Keratinocyte (primary cell): ENCODE data around the gene CDH16. TPM values are rescaled to one million over a fixed set of nuclear protein-coding genes. Genes with fewer than 3 reads are reported as not detected.
"Not testable (repeated sequence)": the region's sequence is repeated elsewhere in the genome, so short reads cannot be mapped to it uniquely, and the experiment has no call there.

Source experiments
- DNase-seq: peaks from one replicate; pipeline ENCODE4 v3.0.0-alpha.2; 2011; ENCODE audit warnings: low read depth, missing footprints, low spot score
- FAIRE-seq: peaks from 2 replicates; lab custom pipeline; 2011; peaks lifted over from hg19 to GRCh38; lab: Jason Lieb, UNC
- H2AFZ ChIP-seq: 2 replicates; pipeline ENCODE4 v1.6.0; 2012; ENCODE audit warnings: low read length, control low read depth, inconsistent platforms; ENCODE audit not compliant: control insufficient read depth
- H3K27ac ChIP-seq: 2 replicates; pipeline ENCODE4 v1.5.1; 2011; ENCODE audit warnings: low read length; ENCODE audit not compliant: control insufficient read depth, insufficient read depth
- H3K27me3 ChIP-seq: 3 replicates; pipeline ENCODE4 v1.6.0; 2011; ENCODE audit warnings: low read length; ENCODE audit not compliant: control insufficient read depth, insufficient read depth; ENCODE audit errors: extremely low read depth
- H3K36me3 ChIP-seq, 2 experiments: 2 replicates in 1 of 2; 3 replicates in 1 of 2; pipeline ENCODE4 v1.5.1; 2011; ENCODE audit warnings: low read length in 2 of 2, mild to moderate bottlenecking in 1 of 2; ENCODE audit not compliant: control insufficient read depth in 2 of 2, insufficient read depth in 2 of 2; ENCODE audit errors: extremely low read depth in 1 of 2
- H3K4me1 ChIP-seq: 3 replicates; pipeline ENCODE4 v1.5.1; 2011; ENCODE audit warnings: low read length; ENCODE audit not compliant: control insufficient read depth, insufficient read depth; ENCODE audit errors: extremely low read depth
- H3K4me2 ChIP-seq: 3 replicates; pipeline ENCODE4 v1.6.0; 2011; ENCODE audit warnings: low read depth, low read length; ENCODE audit not compliant: control insufficient read depth, insufficient read depth; ENCODE audit errors: extremely low read depth
- H3K4me3 ChIP-seq, 3 experiments: fragments of 200-600 bp in 1 of 3; sonication (generic) in 1 of 3; 2 replicates in 2 of 3; 3 replicates in 1 of 3; pipeline ENCODE4 v1.5.1; 2011 to 2016; ENCODE audit warnings: low read length in 3 of 3, mild to moderate bottlenecking in 3 of 3, control low read depth in 2 of 3, inconsistent platforms in 1 of 3, low read depth in 1 of 3, mixed read lengths in 1 of 3, mixed run types in 1 of 3, moderate library complexity in 1 of 3; ENCODE audit not compliant: control insufficient read depth in 2 of 3, insufficient read depth in 2 of 3; ENCODE audit errors: extremely low read depth in 1 of 3
- H3K79me2 ChIP-seq: 2 replicates; pipeline ENCODE4 v1.6.0; 2012; ENCODE audit warnings: low read length; ENCODE audit not compliant: control insufficient read depth, insufficient read depth
- H3K9ac ChIP-seq: 3 replicates; pipeline ENCODE4 v1.6.0; 2011; ENCODE audit warnings: low read length; ENCODE audit not compliant: control insufficient read depth, insufficient read depth; ENCODE audit errors: extremely low read depth
- H3K9me1 ChIP-seq: 3 replicates; pipeline ENCODE4 v1.6.0; 2011; ENCODE audit warnings: low read length; ENCODE audit not compliant: control insufficient read depth, insufficient read depth; ENCODE audit errors: extremely low read depth
- H3K9me3 ChIP-seq: 2 replicates; pipeline ENCODE4 v1.5.1; 2012; ENCODE audit warnings: low read depth, low read length; ENCODE audit not compliant: control insufficient read depth
- H4K20me1 ChIP-seq: 3 replicates; pipeline ENCODE4 v1.6.0; 2011; ENCODE audit warnings: low read length; ENCODE audit not compliant: control insufficient read depth, insufficient read depth; ENCODE audit errors: extremely low read depth
- EZH2 ChIP-seq: IDR thresholded peaks from one replicate; pipeline ENCODE4 v1.6.1; 2012; ENCODE audit warnings: inconsistent platforms, mild to moderate bottlenecking, low read length, moderate library complexity
- dilution Hi-C: fragments of 300-500 bp; cut with MboI; formaldehyde crosslinking; loops from one replicate; pipeline ENCODE4 v1.7.0; 2020; ENCODE audit warnings: low sequenced_read_pairs; ENCODE audit not compliant: extremely low pct_ligation_motif_present
- polyA plus RNA-seq, 5 experiments: library from polyadenylated mRNA; depleted of rRNA in 3 of 5; stranded (reverse) in 3 of 5; stranded (forward) in 1 of 5; unstranded in 1 of 5; fragments of >200 nt; gene quantifications; 1 replicate in 1 of 5; 2 replicates in 3 of 5; 3 replicates in 1 of 5; pipeline versions ENCODE4 v1.2.1 to v1.2.3, GENCODE V29; 2011 to 2012; ENCODE audit warnings: missing spikeins in 2 of 5, low read depth in 1 of 5, low replicate concordance in 1 of 5
- TF ChIP-seq, protein P1 (sequence below), 3 experiments: IDR thresholded peaks in 1 of 3; conservative IDR thresholded peaks in 1 of 3; optimal IDR thresholded peaks in 1 of 3; 2 replicates in 2 of 3; 3 replicates in 1 of 3; pipeline versions ENCODE3 to v1.5.1; 2011; ENCODE audit warnings: low read length in 3 of 3, mild to moderate bottlenecking in 3 of 3, moderate library complexity in 2 of 3, control low read depth in 1 of 3, inconsistent platforms in 1 of 3; ENCODE audit not compliant: insufficient read depth in 2 of 3; ENCODE audit errors: extremely low read depth in 1 of 3

Gene CDH16
- polyA plus RNA-seq, 1 donor (not counting 4 experiments of a cell fraction or from before 2014, with no cell fraction given) = 0.45 TPM

- Histone ChIP-seq H3K4me3 (no peak overlapping the region), H2AFZ (no peak overlapping the region), H4K20me1 (no peaks in the 10 kb centered on the region), H3K9ac (no peak overlapping the region), H3K27me3 (no peaks in the 10 kb centered on the region), H3K79me2 (no peaks in the 10 kb centered on the region), H3K4me2 (no peak overlapping the region), H3K27ac (no peak overlapping the region), H3K9me3 (no peaks in the 10 kb centered on the region), H3K36me3 (peaks cover 0 to 1% of the 10 kb centered on the region in 2 experiments), H3K9me1 (no peaks in the 10 kb centered on the region), H3K4me1 (peaks cover 25% of the 10 kb centered on the region)
- TF ChIP-seq, protein P1, sequence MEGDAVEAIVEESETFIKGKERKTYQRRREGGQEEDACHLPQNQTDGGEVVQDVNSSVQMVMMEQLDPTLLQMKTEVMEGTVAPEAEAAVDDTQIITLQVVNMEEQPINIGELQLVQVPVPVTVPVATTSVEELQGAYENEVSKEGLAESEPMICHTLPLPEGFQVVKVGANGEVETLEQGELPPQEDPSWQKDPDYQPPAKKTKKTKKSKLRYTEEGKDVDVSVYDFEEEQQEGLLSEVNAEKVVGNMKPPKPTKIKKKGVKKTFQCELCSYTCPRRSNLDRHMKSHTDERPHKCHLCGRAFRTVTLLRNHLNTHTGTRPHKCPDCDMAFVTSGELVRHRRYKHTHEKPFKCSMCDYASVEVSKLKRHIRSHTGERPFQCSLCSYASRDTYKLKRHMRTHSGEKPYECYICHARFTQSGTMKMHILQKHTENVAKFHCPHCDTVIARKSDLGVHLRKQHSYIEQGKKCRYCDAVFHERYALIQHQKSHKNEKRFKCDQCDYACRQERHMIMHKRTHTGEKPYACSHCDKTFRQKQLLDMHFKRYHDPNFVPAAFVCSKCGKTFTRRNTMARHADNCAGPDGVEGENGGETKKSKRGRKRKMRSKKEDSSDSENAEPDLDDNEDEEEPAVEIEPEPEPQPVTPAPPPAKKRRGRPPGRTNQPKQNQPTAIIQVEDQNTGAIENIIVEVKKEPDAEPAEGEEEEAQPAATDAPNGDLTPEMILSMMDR (optimal IDR thresholded peaks at IDR 0.05 in 1 of 3, IDR thresholded peaks at IDR 0.05 in 1 of 3, conservative IDR thresholded peaks at IDR 0.05 in 1 of 3; ENCODE audit: extremely low read depth in 1 of 3, insufficient read depth in 2 of 3, low read length in 3 of 3) = no peak
- no peak for TF ChIP-seq EZH2
- dilution Hi-C loops = no loop called here
- DNase-seq (no peak), FAIRE-seq (no peak)
These were observed 20.5 kb downstream of the CDH16 start for GRCh38 chr16:66898207-66898606.

- H3K4me2 ChIP-seq, H3K9me3 ChIP-seq, DNase-seq, H3K36me3 ChIP-seq, FAIRE-seq, H3K9me1 ChIP-seq, H3K4me3 ChIP-seq, dilution Hi-C loops, H4K20me1 ChIP-seq, H3K79me2 ChIP-seq, H3K27me3 ChIP-seq, H2AFZ ChIP-seq: not testable (repeated sequence)
- H3K4me1 ChIP-seq = peaks cover 25% of the 10 kb centered on the region
- H3K27ac ChIP-seq = peak overlapping the region; percentile 53
- H3K9ac ChIP-seq = peak overlapping the region; percentile 15
These were observed 22.0 kb downstream of the CDH16 start for GRCh38 chr16:66896682-66897081.

GRCh38 chr16:66895999-66896398, 22.7 kb downstream of the CDH16 start:
- H3K36me3 ChIP-seq = peaks cover 0 to 1% of the 10 kb centered on the region in 2 experiments
- no peak overlapping the region for H2AFZ ChIP-seq
- DNase-seq (no peak), FAIRE-seq (no peak)
- no peaks in the 10 kb centered on the region for H3K27me3 ChIP-seq
- H3K79me2 ChIP-seq = no peaks in the 10 kb centered on the region
- H3K27ac ChIP-seq = peak overlapping the region; percentile 53
- dilution Hi-C loops = no loop called here
- H3K9ac ChIP-seq = peak overlapping the region; percentile 18
- peak overlapping the region; percentile 1 for H3K4me2 ChIP-seq
- peaks cover 25% of the 10 kb centered on the region for H3K4me1 ChIP-seq
- H4K20me1 ChIP-seq = no peaks in the 10 kb centered on the region
- H3K4me3 ChIP-seq = no peak overlapping the region
- no peaks in the 10 kb centered on the region for H3K9me1 ChIP-seq
- TF ChIP-seq EZH2 = no peak
- TF ChIP-seq, protein P1 (optimal IDR thresholded peaks at IDR 0.05 in 1 of 3, IDR thresholded peaks at IDR 0.05 in 1 of 3, conservative IDR thresholded peaks at IDR 0.05 in 1 of 3; ENCODE audit: extremely low read depth in 1 of 3, insufficient read depth in 2 of 3, low read length in 3 of 3) = no peak
- no peaks in the 10 kb centered on the region for H3K9me3 ChIP-seq
